ENCODE data around the gene MIDN. TPM values are rescaled to one million over a fixed set of nuclear protein-coding genes. Genes with fewer than 3 reads are reported as not detected.

MIDN gene
- total and polyA plus RNA-seq, 3 donors from 2014 or later = 30.3 to 42.4 (median 38.2) TPM

DNA sequence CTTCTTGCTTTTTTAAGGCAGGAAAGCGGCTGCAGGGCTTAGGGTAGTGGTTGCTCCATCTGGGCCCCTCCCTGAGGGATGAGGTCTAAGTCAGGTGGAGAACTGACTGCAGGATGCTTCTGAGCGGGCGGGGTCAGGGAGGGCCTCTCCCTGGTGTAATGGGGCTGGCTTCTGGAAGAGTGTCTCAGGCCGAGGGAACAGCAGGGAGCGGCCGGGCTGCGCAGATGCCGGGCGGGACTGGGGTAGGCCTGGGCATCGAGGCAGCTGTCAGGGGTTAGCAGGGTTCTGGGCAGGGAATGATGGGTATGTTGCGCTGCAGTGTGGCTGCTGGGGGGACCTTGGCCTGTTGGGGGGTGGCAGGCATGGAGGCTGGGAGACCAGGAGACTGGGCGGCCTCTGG, 29.7 kb downstream of the MIDN start:
- H3K27ac ChIP-seq = no peak overlapping the region
- intact Hi-C loops (cut with DNase I; ENCODE audit: low total_unique reads) = no loop called here
- 88 to 90% methylated on average over 12 of the region's 12 CpGs for WGBS, 2 donors
- H3K36me3 ChIP-seq (ENCODE audit: low read depth, missing control alignments) = no peaks in the 10 kb centered on the region
- no peaks in the 10 kb centered on the region for H3K27me3 ChIP-seq
- H3K9me3 ChIP-seq = no peaks in the 10 kb centered on the region
- no peak for DNase-seq
- peaks cover 33% of the 10 kb centered on the region for H3K4me1 ChIP-seq
- H3K4me3 ChIP-seq = no peak overlapping the region
- TF ChIP-seq POLR2A (IDR thresholded peaks at IDR 0.05) (no peak), CTCF (IDR thresholded peaks at IDR 0.05) (no peak)

DNA sequence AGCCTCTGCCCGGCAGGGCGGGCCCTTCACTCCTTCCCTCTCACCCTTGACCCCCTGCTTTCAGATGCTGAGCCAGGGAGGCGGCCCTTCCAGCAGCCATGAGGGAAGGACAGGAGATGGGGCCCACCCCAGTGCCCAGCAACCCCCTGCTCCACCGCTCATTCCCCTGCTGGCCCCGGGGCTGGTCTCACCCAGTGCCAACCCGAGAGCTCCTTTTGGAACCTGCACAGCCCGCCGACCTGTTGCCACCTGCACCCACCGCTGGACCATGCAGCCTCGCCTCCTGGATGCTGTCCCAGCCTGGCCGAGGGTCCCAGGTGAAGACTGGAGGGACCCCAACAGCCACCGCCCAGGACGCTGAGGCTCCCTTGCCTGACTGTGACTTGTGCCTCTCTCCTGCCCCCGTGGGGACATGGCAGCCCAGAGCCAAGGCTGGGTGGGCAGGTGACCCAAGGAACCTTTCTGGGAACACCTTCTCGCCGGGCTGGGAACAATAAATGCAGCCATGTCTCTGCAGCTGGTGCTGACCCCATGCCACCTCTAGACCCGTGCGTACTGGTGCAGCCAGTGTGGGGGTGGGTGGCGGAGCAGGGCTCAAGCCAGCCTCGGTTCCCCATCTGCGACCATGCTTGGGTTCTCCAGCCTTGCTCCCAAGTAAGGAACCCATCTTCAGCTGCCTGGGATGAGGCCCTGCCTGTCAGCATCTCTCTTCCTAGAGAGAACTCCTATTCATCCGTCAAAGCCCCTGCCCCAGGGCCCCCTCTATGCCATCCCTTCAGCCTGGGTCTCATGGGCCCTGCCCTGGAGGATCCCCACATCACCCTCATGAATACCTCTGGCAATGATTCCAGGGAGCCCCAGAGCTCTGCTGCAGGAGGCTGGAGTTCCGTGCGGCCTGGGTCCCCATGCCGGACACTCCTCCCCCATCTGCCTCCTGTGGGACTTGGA, 30.6 kb downstream of the MIDN start:
- WGBS, 2 donors = 79 to 91% methylated on average over 6 to 22 of the region's 25 CpGs

DNA sequence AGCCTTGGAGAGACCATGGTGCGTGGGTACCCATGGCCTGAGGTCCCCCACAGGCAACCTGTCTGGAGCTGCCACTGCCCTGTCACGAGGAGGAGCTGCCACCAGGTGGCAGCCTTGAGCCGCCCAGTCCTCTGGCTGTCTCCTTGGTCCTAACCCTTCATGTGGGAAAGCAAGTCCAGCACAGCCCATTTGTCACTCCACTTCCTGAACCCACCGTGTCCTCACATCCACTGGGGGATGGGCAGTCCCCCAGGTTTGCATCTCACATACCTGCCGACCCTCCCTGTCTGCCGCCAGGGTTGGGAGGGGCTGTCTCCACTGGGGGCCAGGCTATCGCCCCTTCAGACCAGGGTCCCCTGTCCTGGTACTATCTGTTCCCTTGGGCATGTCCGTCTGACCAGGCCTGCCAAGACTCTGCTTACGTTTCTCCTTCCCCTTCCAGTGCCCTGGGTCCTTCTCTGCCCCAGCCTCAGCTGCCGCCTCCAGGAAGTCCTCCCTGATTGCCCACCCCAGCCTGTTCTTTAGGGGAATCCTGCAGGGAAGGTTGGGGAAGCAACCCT, 31.5 kb downstream of the MIDN start:
- H3K4me1 ChIP-seq = peaks cover 26% of the 10 kb centered on the region
- H3K9me3 ChIP-seq = no peaks in the 10 kb centered on the region
- intact Hi-C loops (cut with DNase I; ENCODE audit: low total_unique reads) = no loop called here
- peak; percentile 82 for DNase-seq
- no peak overlapping the region for H3K4me3 ChIP-seq
- 33 to 55% methylated on average over 7 to 10 of the region's 10 CpGs for WGBS, 2 donors
- no peaks in the 10 kb centered on the region for H3K27me3 ChIP-seq
- H3K27ac ChIP-seq = no peak overlapping the region
- TF ChIP-seq CTCF (IDR thresholded peaks at IDR 0.05) = peak; percentile 87 to 92 (median 91)
- TF ChIP-seq POLR2A (IDR thresholded peaks at IDR 0.05) = no peak
- no peaks in the 10 kb centered on the region for H3K36me3 ChIP-seq (ENCODE audit: low read depth, missing control alignments)

More for the DNA sequence above, 30.6 kb downstream of the MIDN start:
- TF ChIP-seq CTCF (IDR thresholded peaks at IDR 0.05) = no peak
- no peak for TF ChIP-seq POLR2A (IDR thresholded peaks at IDR 0.05)
- Histone ChIP-seq H3K9me3 (no peaks in the 10 kb centered on the region), H3K36me3 (ENCODE audit: low read depth, missing control alignments) (no peaks in the 10 kb centered on the region), H3K4me1 (peaks cover 33% of the 10 kb centered on the region), H3K4me3 (no peak overlapping the region), H3K27ac (no peak overlapping the region), H3K27me3 (no peaks in the 10 kb centered on the region)
- DNase-seq = no peak
- intact Hi-C loops (cut with DNase I; ENCODE audit: low total_unique reads) = no loop called here

DNA sequence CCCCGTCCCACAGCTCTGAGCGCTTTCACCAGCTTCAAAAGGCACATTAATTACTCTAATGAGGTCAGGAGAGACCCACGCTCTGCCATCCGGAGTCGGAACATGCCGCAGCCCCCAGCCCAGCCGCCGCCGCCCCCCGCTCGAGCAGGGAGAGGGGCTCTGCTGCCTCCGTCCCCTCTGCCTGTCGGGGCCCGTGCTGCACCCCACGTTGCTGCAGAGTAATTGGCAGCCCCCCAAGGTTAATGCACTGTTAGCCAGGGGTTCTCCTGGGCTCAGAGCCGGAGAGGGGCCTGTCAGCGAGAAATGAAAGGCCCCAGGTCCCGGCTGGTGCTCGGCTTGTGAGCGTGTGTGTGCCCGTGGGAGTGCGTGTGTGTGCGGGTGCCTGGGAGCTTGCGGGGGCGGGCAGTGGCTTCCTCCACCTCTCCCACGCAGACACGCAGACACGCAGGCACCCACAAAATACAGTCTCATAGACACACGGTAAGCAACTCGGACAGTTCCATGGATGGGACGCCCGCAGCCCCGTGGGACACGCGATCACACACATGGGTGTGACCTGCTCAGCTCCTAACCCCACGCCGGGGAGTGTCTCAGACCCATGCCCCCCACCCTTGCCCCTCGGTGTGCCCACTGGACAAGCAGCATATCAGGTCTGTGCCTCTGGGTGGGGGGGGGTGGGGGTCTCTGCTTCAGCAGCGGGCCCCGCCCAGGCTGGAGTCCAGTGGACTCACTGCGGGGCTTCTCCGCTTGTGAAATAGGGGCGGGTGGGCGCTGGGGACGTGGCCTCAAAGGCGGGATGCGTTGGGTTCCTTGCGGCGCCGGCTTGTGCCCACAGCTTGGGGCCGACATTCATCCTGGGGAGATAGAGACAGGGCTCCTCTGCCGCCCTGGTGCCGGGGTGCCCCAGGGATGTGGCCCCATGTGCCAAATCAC, 32.5 kb downstream of the MIDN start:
- 73 to 78% methylated on average over 23 to 53 of the region's 53 CpGs for WGBS, 2 donors
- H3K27me3 ChIP-seq = no peaks in the 10 kb centered on the region
- intact Hi-C loops (cut with DNase I; ENCODE audit: low total_unique reads) = no loop called here
- H3K4me3 ChIP-seq = no peak overlapping the region
- TF ChIP-seq POLR2A (IDR thresholded peaks at IDR 0.05) = no peak
- TF ChIP-seq CTCF (IDR thresholded peaks at IDR 0.05) = no peak
- no peak for DNase-seq
- peaks cover 23% of the 10 kb centered on the region for H3K4me1 ChIP-seq
- H3K36me3 ChIP-seq (ENCODE audit: low read depth, missing control alignments) = no peaks in the 10 kb centered on the region
- no peaks in the 10 kb centered on the region for H3K9me3 ChIP-seq
- H3K27ac ChIP-seq = no peak overlapping the region
